Breast epithelium (tissue), 4 donors: ENCODE measurements around the gene TDRD12. TPM values are rescaled to one million over a fixed set of nuclear protein-coding genes. Genes with fewer than 3 reads are reported as not detected.

Experiments used
- DNase-seq, 2 donors: peaks; one replicate each; pipeline ENCODE4 v3.0.0-alpha.2; 2019; ENCODE audit warnings: low spot score in 2 of 2
- H3K27ac ChIP-seq, 2 donors: fragments of 200-600 bp; sonication (generic) in 1 of 2; one replicate each; pipeline ENCODE4 v1.5.1; 2016 to 2019; ENCODE audit warnings: mild to moderate bottlenecking in 1 of 2
- H3K27me3 ChIP-seq, 2 donors: fragments of 200-600 bp; sonication (generic) in 1 of 2; one replicate each; pipeline versions ENCODE4 v1.5.1 to v1.6.0; 2017 to 2019; ENCODE audit warnings: control low read depth in 1 of 2, mild to moderate bottlenecking in 1 of 2
- H3K36me3 ChIP-seq: fragments of 200-600 bp; one replicate; pipeline ENCODE4 v1.5.1; 2019
- H3K4me1 ChIP-seq, 2 donors: fragments of 200-600 bp; sonication (generic); one replicate each; pipeline ENCODE4 v1.5.1; 2016 to 2019; ENCODE audit warnings: control low read depth in 1 of 2
- H3K4me3 ChIP-seq, 3 donors: fragments of 200-600 bp; sonication (generic); 1 replicate in 2 of 3; 2 replicates in 1 of 3; pipeline ENCODE4 v1.5.1; 2016 to 2019; ENCODE audit warnings: mild to moderate bottlenecking in 3 of 3, moderate library complexity in 2 of 3
- H3K9me3 ChIP-seq, 2 donors: fragments of 200-600 bp; sonication (generic) in 1 of 2; one replicate each; pipeline ENCODE4 v1.5.1; 2016 to 2019; ENCODE audit warnings: control low read depth in 1 of 2
- CTCF ChIP-seq, 3 donors: fragments of 450-650 bp; IDR thresholded peaks; one replicate each; pipeline ENCODE4 v1.5.1; 2016 to 2017; ENCODE audit warnings: antibody characterized with exemption in 3 of 3, mild to moderate bottlenecking in 3 of 3, moderate library complexity in 3 of 3
- POLR2A ChIP-seq: fragments of 450-650 bp; IDR thresholded peaks from one replicate; pipeline ENCODE4 v1.6.1; 2016; ENCODE audit warnings: antibody characterized with exemption, mild to moderate bottlenecking, moderate library complexity
- POLR2AphosphoS5 ChIP-seq, 3 donors: sonication (generic); formaldehyde crosslinking; IDR thresholded peaks; one replicate each; pipeline ENCODE4 v1.6.1; 2017; ENCODE audit warnings: antibody characterized with exemption in 3 of 3
- intact Hi-C: fragments of 100-400 bp; cut with DNase I; formaldehyde crosslinking; loops from one replicate; pipeline ENCODE4 v1.15.1; 2023; ENCODE audit warnings: low total_unique reads
- total RNA-seq, 3 donors: library from RNA; depleted of rRNA; stranded (reverse); fragments of >200 nt; gene quantifications; one replicate each; pipeline ENCODE4 v1.1.0, GENCODE V29; 2016

TDRD12 gene
- total RNA-seq, 3 donors from 2014 or later, result 2.0 to 2.3 TPM; not detected in 1

- H3K9me3 ChIP-seq, result no peaks in the 10 kb centered on the region
- DNase-seq, result no peak
- TF ChIP-seq POLR2A, result no peak
- TF ChIP-seq CTCF (IDR thresholded peaks at IDR 0.05), result no peak
- no peak for TF ChIP-seq POLR2AphosphoS5 (IDR thresholded peaks at IDR 0.05)
- no peaks in the 10 kb centered on the region for H3K36me3 ChIP-seq
- H3K4me1 ChIP-seq, result no peaks in the 10 kb centered on the region
- H3K27me3 ChIP-seq, result no peaks in the 10 kb centered on the region
- H3K4me3 ChIP-seq, result no peak overlapping the region
- intact Hi-C loops, result no loop called here
- no peak overlapping the region for H3K27ac ChIP-seq
These were observed 28.9 kb downstream of the TDRD12 start for GRCh38 chr19:32748497-32748896.

GRCh38 chr19:32748948-32749347, 29.4 kb downstream of the TDRD12 start:
- intact Hi-C loops, result no loop called here
- no peaks in the 10 kb centered on the region for H3K27me3 ChIP-seq

GRCh38 chr19:32749361-32749760, 29.8 kb downstream of the TDRD12 start:
- TF ChIP-seq POLR2AphosphoS5 (IDR thresholded peaks at IDR 0.05) (no peak), CTCF (IDR thresholded peaks at IDR 0.05) (no peak), POLR2A (no peak)
- Histone ChIP-seq H3K9me3 (no peaks in the 10 kb centered on the region), H3K4me1 (no peaks in the 10 kb centered on the region), H3K27ac (no peak overlapping the region), H3K4me3 (no peak overlapping the region), H3K27me3 (no peaks in the 10 kb centered on the region), H3K36me3 (no peaks in the 10 kb centered on the region)
- no peak for DNase-seq
- intact Hi-C loops, result no loop called here

More at GRCh38 chr19:32748948-32749347, 29.4 kb downstream of the TDRD12 start:
- no peak for DNase-seq
- Histone ChIP-seq H3K36me3 (no peaks in the 10 kb centered on the region), H3K27ac (no peak overlapping the region), H3K4me1 (no peaks in the 10 kb centered on the region), H3K4me3 (no peak overlapping the region), H3K9me3 (no peaks in the 10 kb centered on the region)
- TF ChIP-seq POLR2A, result no peak
- TF ChIP-seq CTCF (IDR thresholded peaks at IDR 0.05), result no peak
- no peak for TF ChIP-seq POLR2AphosphoS5 (IDR thresholded peaks at IDR 0.05)

GRCh38 chr19:32750441-32751055, 31.0 kb downstream of the TDRD12 start:
- H3K9me3 ChIP-seq, result no peaks in the 10 kb centered on the region
- no peaks in the 10 kb centered on the region for H3K36me3 ChIP-seq
- H3K27me3 ChIP-seq, result no peaks in the 10 kb centered on the region
- H3K4me1 ChIP-seq, result no peaks in the 10 kb centered on the region
- intact Hi-C loops, result no loop called here
- no peak overlapping the region for H3K27ac ChIP-seq
- DNase-seq, result no peak
- TF ChIP-seq POLR2A, result no peak
- no peak for TF ChIP-seq CTCF (IDR thresholded peaks at IDR 0.05)
- no peak for TF ChIP-seq POLR2AphosphoS5 (IDR thresholded peaks at IDR 0.05)
- no peak overlapping the region for H3K4me3 ChIP-seq

- Histone ChIP-seq H3K27me3 (no peaks in the 10 kb centered on the region), H3K27ac (no peak overlapping the region), H3K4me3 (no peak overlapping the region), H3K36me3 (no peaks in the 10 kb centered on the region), H3K4me1 (no peaks in the 10 kb centered on the region), H3K9me3 (no peaks in the 10 kb centered on the region)
- DNase-seq, result no peak
- intact Hi-C loops, result no loop called here
- TF ChIP-seq POLR2A, result no peak
- no peak for TF ChIP-seq POLR2AphosphoS5 (IDR thresholded peaks at IDR 0.05)
- TF ChIP-seq CTCF (IDR thresholded peaks at IDR 0.05), result no peak
These were observed 31.5 kb downstream of the TDRD12 start for GRCh38 chr19:32751066-32751465.
